GM21528 (cell line): ENCODE data around the gene AK5.

Source experiments
- ATAC-seq: cut with Tn5 transposase; IDR thresholded peaks from one replicate; pipeline ENCODE4 v1.9.1; 2021; ENCODE audit warnings: mild to moderate bottlenecking, moderate library complexity; ENCODE audit not compliant: unreplicated experiment, low FRiP score

AK5 gene

DNA sequence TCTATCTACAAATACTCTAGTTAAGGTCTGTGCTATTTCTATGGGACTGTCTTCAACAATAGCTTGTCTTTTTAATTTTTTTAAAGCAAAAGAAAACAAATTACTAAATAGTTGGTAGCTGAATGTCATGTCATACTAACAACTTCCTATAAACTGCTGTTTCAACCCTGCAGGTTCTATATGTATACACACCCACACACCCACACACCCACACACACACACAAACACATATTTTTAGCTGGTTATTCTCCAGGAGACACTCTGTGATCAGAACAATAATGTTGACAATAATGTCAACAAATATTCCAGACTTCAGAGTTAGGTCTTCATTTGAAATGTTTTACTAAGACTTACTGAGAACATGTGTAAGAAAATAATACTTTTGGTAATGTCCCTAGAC, 66.7 kb downstream of the AK5 start:
- no peak for ATAC-seq

GRCh38 chr1:77349275-77349674, 67.5 kb downstream of the AK5 start:
- no peak for ATAC-seq

DNA sequence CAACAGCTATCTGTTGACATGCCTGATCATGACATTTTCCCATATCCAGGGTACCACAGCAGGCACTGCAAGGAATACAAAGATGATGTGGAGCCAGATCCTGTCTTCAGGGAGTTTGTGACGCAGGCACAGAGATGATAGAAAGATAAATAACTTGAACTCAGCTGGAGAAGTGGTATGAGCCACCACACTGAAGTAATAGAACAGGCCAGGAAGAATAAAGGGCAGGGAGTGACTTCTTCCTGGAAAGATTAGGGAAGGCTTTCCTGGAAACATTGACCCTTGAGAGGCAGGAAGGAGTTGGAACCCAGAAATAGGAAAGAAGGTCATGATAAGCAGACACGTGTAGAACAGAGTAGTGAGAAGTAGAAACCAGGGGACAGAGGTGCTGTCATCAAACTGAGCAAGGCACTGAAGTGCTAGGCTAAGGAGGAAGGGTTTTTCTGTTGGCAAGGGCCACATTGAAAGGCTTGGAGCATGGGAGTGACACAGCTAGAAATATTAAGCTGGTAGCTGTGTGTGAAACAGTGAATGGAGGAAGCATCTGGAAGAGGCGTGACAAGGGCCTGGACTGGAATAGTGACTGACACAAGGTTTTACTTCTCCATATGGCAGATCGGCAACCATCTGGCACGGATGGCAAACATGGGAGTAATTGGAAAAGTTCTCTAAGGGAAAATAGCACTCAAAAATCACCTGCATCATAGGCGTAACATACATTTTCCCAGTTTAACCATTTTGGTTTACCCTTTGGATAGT, 68.4 kb downstream of the AK5 start:
- no peak for ATAC-seq

- ATAC-seq, result no peak
These were observed 72.7 kb downstream of the AK5 start for GRCh38 chr1:77354536-77354935.

DNA sequence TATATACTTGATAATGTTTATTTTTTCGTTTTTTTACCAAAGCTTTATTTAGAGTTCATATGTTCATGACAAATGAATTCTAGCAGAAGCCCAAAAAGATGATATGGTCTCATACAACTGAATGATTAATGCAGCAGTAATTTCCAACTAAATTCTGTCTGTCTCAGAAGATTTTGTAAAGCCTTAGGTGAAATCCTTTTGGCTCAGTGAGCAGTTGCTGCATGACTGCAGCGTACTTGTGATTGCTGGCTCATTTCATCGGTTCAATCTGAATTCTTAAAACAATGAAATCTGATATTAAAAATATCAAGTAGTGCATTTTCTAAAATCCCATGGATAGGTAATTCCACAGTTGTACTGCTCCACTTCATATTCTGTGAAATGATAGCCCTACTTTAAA, 73.2 kb downstream of the AK5 start:
- ATAC-seq, result no peak

DNA sequence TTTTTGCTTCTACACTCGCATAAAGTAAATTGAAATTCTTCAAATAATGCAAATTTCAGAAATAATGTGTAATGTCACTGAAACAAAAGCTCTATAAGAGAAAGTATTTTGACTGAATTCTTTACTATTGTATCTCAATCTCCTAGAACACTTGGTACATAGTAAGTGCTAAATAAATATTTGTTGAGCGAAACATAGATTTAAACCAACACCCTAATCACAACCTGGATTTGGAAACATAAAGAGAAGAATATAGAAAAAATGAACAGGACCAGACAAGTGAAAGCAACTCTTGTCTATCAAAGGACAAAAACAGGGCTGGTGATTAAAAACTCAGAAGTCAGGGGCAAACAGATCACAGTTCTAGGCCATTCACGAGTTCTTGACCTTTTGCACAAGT, 74.3 kb downstream of the AK5 start:
- ATAC-seq, result no peak

DNA sequence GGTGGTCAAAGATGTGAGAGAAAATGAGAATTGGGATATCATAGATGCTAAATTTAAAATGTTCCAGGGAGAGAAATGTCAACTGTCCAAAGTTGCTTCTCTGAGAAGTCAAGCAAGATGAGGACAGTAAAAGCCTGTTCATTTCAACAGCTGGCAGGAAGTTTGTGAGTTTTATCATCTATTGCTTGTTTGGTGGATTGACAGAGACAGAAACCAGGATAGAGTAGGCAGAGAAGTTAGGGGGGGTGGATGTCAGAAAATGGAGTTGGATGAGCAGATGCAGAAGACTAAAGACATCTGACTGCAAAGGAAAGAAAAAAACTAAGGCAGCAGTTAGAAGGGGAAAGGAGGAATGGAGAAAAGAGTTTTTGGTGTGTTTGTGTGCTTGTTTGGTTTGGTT, 78.4 kb downstream of the AK5 start:
- ATAC-seq, result no peak

GRCh38 chr1:77361621-77362020, 79.8 kb downstream of the AK5 start:
- ATAC-seq, result no peak

DNA sequence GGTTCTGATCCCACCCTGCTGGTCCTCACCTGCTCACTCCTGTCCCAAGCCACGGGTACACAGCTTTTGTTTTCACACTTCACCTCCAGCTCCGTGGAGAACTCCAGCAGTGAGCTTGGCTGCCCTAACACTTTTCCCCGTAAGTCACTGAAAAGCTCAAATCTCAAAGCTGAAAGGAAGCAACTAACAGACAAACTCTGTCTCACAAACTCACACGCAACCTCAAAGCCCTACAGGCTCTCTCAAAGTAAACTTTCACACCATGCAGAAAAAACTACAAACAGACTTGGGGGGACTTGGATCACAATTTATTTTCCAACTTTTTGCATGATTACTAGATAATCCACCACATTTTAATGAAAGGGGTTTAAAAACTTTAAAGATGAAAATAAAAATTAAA, 88.3 kb downstream of the AK5 start:
- no peak for ATAC-seq

- ATAC-seq, result no peak
These were observed 88.9 kb downstream of the AK5 start for GRCh38 chr1:77370583-77371306.

DNA sequence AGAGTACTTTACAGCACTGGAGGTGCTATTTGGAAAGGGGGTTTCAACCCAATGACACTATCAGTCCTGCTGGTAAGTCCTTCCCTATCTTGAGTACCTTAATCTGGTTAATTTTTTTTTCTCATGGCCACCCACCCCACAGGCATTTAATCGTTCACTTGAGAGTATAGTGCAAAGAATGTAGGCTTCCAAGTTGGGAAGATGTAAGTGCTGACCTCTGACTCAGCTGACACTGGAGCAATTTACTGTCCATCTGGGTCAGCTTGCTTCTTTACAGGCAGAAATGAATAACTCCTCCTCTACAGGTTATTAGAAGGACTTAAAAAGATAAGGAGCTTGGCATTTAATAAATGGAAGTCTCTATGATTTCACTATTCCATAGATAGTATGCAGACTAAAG, 89.6 kb downstream of the AK5 start:
- ATAC-seq, result no peak

GRCh38 chr1:77373702-77374101, 91.9 kb downstream of the AK5 start:
- no peak for ATAC-seq

DNA sequence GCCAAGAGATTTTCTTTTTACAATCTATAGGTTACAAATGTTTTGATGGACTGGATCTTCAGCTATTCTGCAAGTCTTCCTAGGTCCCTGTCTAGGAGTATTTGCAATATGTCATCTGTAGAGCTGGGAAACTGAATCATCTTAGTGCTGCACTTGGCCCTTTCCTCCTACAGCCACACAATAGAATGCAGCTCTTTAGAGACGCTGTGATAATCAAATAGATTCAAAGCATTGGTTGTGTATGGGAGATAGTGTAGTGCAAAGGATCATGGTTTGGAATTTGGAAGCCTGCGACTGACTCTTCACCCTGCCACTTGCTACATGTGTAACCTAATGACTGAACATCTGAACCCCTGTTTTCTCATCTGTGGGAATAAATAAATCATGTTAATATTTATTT, 93.7 kb downstream of the AK5 start:
- no peak for ATAC-seq

GRCh38 chr1:77375990-77376389, 94.2 kb downstream of the AK5 start:
- ATAC-seq, result no peak

GRCh38 chr1:77378723-77379535, 97.1 kb downstream of the AK5 start:
- ATAC-seq, result no peak

DNA sequence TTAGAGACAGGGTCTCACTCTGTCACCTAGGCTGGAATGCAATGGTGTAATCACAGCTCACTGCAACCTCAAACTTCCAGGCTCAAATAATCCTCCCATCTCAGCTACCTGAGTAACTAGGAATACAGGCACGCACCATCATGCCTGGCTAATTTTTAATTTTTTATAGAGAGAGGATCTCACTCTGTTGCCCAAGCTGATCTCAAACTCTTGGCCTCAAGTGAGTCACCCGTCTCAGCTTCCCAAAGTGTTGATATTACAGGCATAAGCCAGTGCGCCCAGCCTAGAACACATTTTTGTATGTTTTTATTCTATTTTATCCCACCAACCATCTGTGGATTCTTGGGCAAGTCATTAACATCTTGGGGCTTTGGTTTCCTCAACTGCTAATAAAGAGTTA, 100.5 kb downstream of the AK5 start:
- ATAC-seq, result no peak

- ATAC-seq, result no peak
These were observed 101.4 kb downstream of the AK5 start for GRCh38 chr1:77383236-77383635.

DNA sequence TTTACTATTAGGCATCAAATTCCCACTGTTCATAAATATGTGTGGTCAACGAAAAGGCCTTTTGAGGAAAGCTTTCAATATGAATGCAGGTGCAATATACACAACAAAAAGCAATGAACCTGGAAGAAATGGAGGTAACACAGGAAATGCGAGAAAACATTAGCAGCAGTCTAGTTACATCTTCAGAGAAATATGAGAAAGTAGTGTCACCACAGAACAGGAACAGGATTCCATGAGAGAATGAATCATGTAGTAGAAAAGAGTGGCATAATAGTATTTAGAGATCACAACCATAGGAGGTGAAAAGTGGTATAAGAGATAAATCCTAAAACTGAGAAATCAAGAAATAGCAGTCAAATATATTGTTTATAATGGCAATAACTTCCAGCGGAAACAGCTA, 103.7 kb downstream of the AK5 start:
- no peak for ATAC-seq

- no peak for ATAC-seq
These were observed 104.5 kb downstream of the AK5 start for GRCh38 chr1:77386276-77386675.

DNA sequence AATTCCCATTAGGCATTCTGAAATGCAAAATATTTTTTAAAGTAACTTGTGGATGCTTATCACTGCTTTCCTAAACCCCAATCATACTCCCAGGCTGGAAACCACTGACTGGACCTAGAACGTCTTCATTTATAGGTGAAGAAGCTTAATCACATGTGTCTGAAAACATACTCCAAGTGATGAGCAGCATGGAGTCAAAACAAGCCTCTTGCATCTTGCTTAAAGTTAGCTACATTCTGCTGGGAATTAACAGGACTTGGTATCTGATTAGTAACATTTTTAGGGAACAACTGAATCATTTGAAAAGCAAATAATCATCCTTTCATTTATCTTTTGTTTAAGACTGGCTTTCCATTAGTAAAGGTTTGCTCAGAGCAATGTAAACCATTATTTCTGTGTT, 105.7 kb downstream of the AK5 start:
- ATAC-seq, result no peak

- ATAC-seq, result no peak
These were observed 106.8 kb downstream of the AK5 start for GRCh38 chr1:77388661-77389060.
